ENCODE data around the gene TNIP3. TPM values are rescaled to one million over a fixed set of nuclear protein-coding genes. Genes with fewer than 3 reads are reported as not detected.

TNIP3 gene
- total RNA-seq, 2 experiments from 2014 or later = 1.0 TPM; not detected in 1

DNA sequence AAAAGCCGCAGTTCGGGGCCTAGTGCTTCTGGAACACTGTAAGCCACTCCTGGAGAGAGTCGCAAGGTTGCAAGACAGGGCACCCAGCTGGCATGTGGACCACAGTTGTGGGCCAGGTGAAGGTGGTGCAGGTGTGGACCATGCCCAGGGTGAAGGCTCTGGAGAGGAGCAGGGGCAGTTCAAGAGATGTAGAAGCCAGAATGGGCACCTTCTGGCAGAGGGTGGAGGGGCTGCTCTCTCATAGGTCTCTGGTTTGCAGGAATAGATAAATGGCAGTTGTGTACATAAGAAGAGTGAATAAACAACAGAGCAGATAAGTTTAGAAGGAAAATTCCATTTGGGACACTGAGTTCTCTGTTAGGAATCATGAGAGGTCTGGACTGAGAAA is 38.6 kb downstream of the TNIP3 start:
- intact Hi-C loops (cut with micrococcal nuclease; ENCODE audit: unreplicated experiment) = no loop called here
- TF ChIP-seq CTCF (conservative IDR thresholded peaks at IDR 0.05; ENCODE audit: low read length) (no peak), EZH2phosphoT487 (IDR thresholded peaks at IDR 0.05; ENCODE audit: borderline replicate concordance, low read depth, low read length) (no peak)
- Histone ChIP-seq H3K79me2 (ENCODE audit: insufficient read depth, low read depth, low read length) (no peaks in the 10 kb centered on the region), H3K4me3 (ENCODE audit: low read depth, low read length, poor library complexity, severe bottlenecking) (no peak overlapping the region), H3K36me3 (ENCODE audit: insufficient read depth, low read length) (no peaks in the 10 kb centered on the region), H3K9me3 (ENCODE audit: low read length) (no peaks in the 10 kb centered on the region), H3K4me2 (ENCODE audit: low read length) (no peak overlapping the region), H3K27ac (ENCODE audit: low read depth, low read length, poor library complexity, severe bottlenecking) (no peak overlapping the region), H3K9me2 (ENCODE audit: insufficient read depth, low read length) (no peaks in the 10 kb centered on the region), H2AFZ (ENCODE audit: low read length) (no peak overlapping the region), H3K4me1 (ENCODE audit: insufficient read depth, low read length, poor library complexity, severe bottlenecking) (no peaks in the 10 kb centered on the region), H4K20me1 (ENCODE audit: insufficient read depth, low read length) (no peaks in the 10 kb centered on the region)
- POLR2A ChIA-PET = no interaction called here
- no peak for DNase-seq (ENCODE audit: low spot score)
- no TSS peak for BruUV-seq (replicated peaks)
- CTCF ChIA-PET (ENCODE audit: unreplicated experiment) = no interaction called here

- intact Hi-C loops (cut with micrococcal nuclease; ENCODE audit: unreplicated experiment) = no loop called here
- ChIA-PET CTCF (ENCODE audit: unreplicated experiment) (no interaction called here), POLR2A (interaction anchor here (1.1 kb wide), 1 partner anchor 1007 kb away, joined by 3 read pairs; no protein-coding TSS in a partner anchor)
- BruUV-seq (replicated peaks) = no TSS peak
- Histone ChIP-seq H3K36me3 (ENCODE audit: insufficient read depth, low read length) (no peaks in the 10 kb centered on the region), H3K4me1 (ENCODE audit: insufficient read depth, low read length, poor library complexity, severe bottlenecking) (no peaks in the 10 kb centered on the region), H3K4me3 (ENCODE audit: low read depth, low read length, poor library complexity, severe bottlenecking) (no peak overlapping the region), H3K27ac (ENCODE audit: low read depth, low read length, poor library complexity, severe bottlenecking) (no peak overlapping the region), H3K9me2 (ENCODE audit: insufficient read depth, low read length) (no peaks in the 10 kb centered on the region), H3K9me3 (ENCODE audit: low read length) (no peaks in the 10 kb centered on the region), H3K4me2 (ENCODE audit: low read length) (no peak overlapping the region), H4K20me1 (ENCODE audit: insufficient read depth, low read length) (no peaks in the 10 kb centered on the region), H3K79me2 (ENCODE audit: insufficient read depth, low read depth, low read length) (no peaks in the 10 kb centered on the region), H2AFZ (ENCODE audit: low read length) (no peak overlapping the region)
- TF ChIP-seq CTCF (conservative IDR thresholded peaks at IDR 0.05; ENCODE audit: low read length) (no peak), EZH2phosphoT487 (IDR thresholded peaks at IDR 0.05; ENCODE audit: borderline replicate concordance, low read depth, low read length) (no peak)
- DNase-seq (ENCODE audit: low spot score) = no peak
These were observed 41.5 kb downstream of the TNIP3 start for GRCh38 chr4:121122661-121123060.

GRCh38 chr4:121119715-121120114 is 44.4 kb downstream of the TNIP3 start:
- intact Hi-C loops (cut with micrococcal nuclease; ENCODE audit: unreplicated experiment) = no loop called here
- Histone ChIP-seq H3K4me3 (ENCODE audit: low read depth, low read length, poor library complexity, severe bottlenecking) (no peak overlapping the region), H3K9me3 (ENCODE audit: low read length) (no peaks in the 10 kb centered on the region), H3K4me2 (ENCODE audit: low read length) (no peak overlapping the region), H2AFZ (ENCODE audit: low read length) (no peak overlapping the region), H3K36me3 (ENCODE audit: insufficient read depth, low read length) (no peaks in the 10 kb centered on the region), H4K20me1 (ENCODE audit: insufficient read depth, low read length) (no peaks in the 10 kb centered on the region), H3K9me2 (ENCODE audit: insufficient read depth, low read length) (no peaks in the 10 kb centered on the region), H3K27ac (ENCODE audit: low read depth, low read length, poor library complexity, severe bottlenecking) (no peak overlapping the region), H3K79me2 (ENCODE audit: insufficient read depth, low read depth, low read length) (no peaks in the 10 kb centered on the region), H3K4me1 (ENCODE audit: insufficient read depth, low read length, poor library complexity, severe bottlenecking) (no peaks in the 10 kb centered on the region)
- TF ChIP-seq EZH2phosphoT487 (IDR thresholded peaks at IDR 0.05; ENCODE audit: borderline replicate concordance, low read depth, low read length) (no peak), CTCF (conservative IDR thresholded peaks at IDR 0.05; ENCODE audit: low read length) (no peak)
- ChIA-PET CTCF (ENCODE audit: unreplicated experiment) (no interaction called here), POLR2A (interaction anchor here (0.6 to 1.4 kb wide), 2 partner anchors 17 to 403 kb away, joined by 3 to 5 read pairs; no protein-coding TSS in a partner anchor)
- DNase-seq (ENCODE audit: low spot score) = no peak
- BruUV-seq (replicated peaks) = no TSS peak

Data from OCI-LY7 (cell line).